GM12872 (cell line): Measurements from ENCODE around the gene TMC1.

Experiments
- TF ChIP-seq, protein P1 (sequence below): IDR thresholded peaks from 3 replicates; pipeline ENCODE4 v1.5.1; 2011; ENCODE audit warnings: low read depth, mild to moderate bottlenecking, low read length, moderate library complexity; ENCODE audit not compliant: insufficient read depth

The TMC1 gene

DNA sequence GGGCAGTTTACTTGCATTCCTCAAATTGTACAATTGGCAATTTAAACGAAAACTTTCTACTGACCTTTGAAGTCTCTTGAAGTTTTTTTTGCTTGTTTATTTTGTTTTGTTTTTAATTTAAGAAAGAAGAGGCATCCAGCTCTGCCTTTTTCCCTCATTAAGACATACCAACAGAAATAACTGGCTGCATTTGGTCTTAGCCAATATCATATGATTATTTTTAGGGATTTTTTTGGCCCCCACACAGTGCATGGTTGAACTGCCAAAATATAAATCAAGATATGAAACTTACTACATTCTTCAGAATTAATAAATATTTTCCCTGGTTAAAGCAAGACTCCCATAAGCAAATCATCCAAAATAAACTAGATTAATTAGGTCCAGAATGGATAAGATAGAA, 352.0 kb downstream of the TMC1 start:
- TF ChIP-seq, protein P1, sequence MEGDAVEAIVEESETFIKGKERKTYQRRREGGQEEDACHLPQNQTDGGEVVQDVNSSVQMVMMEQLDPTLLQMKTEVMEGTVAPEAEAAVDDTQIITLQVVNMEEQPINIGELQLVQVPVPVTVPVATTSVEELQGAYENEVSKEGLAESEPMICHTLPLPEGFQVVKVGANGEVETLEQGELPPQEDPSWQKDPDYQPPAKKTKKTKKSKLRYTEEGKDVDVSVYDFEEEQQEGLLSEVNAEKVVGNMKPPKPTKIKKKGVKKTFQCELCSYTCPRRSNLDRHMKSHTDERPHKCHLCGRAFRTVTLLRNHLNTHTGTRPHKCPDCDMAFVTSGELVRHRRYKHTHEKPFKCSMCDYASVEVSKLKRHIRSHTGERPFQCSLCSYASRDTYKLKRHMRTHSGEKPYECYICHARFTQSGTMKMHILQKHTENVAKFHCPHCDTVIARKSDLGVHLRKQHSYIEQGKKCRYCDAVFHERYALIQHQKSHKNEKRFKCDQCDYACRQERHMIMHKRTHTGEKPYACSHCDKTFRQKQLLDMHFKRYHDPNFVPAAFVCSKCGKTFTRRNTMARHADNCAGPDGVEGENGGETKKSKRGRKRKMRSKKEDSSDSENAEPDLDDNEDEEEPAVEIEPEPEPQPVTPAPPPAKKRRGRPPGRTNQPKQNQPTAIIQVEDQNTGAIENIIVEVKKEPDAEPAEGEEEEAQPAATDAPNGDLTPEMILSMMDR = no peak

DNA sequence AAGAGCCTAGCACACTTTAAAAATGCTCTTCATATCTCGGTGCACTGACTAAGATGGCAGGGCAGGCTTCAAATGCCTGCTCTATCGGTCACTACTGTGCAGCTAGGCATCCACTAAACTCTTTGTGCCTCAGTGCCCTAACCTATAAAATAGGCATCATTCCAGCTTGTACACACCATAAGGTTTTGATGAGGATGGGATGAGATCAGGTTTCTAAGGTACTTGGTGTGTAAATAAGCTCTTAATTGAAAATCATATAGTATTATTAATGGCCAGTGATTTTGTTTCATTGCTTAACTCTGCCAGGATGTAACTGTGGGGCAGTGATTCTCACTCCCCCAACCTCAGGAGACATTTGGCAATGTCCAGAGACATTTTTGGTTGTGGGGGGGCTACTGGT, 352.9 kb downstream of the TMC1 start:
- TF ChIP-seq, protein P1 = no peak

- TF ChIP-seq, protein P1 = no peak
Observed at GRCh38 chr9:72875221-72875620, 353.8 kb downstream of the TMC1 start.

DNA sequence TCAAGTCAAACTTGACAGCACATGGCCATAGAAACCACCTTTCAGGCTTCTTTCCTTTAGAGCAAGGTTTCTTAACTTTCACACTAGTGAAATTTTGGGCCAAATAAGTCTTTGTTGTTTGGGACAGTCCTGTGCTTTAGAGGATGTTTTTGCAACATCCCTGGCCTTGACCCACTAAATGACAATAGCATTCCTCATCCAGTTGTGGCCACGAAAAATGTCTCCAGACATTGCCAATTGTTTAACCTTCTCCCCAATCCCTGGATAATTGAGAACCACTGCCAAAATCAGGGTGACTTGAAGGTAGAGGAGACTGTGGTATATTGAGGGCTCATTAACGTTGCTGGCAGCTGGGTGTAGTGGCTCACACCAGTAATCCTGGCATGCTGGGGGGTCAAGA, 359.4 kb downstream of the TMC1 start:
- TF ChIP-seq, protein P1 = no peak

DNA sequence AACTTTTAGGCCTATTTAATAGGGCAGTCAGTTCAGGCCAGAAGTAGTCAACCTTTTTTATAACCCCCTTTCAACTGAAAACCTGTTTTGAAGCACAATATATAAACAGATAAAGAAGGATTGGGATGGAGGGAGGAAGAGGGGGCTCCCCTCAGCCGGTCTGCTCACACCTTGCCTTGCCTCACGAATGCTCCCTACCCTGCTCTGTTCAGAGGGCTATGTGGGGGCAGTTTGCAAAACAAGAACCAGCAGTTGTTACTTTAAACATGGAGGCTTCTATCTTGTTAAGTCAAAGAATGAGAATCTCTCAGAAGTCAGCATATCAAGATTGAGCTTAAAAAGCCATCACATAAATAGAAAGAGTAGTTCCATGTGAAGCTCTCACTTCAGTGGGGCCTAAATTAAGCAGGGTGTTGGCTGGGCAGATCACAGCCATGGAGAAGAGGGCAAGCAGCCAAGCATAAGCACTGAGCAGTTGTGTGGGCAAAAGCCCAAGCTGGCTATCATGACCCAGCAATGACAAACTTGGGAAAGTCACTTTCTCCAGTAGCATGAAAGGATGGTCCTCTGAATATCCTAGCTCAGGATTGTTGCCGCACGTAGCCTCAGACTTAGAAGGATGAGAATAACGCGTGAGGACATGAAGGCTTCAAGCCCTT, 360.8 kb downstream of the TMC1 start:
- TF ChIP-seq, protein P1 = no peak

DNA sequence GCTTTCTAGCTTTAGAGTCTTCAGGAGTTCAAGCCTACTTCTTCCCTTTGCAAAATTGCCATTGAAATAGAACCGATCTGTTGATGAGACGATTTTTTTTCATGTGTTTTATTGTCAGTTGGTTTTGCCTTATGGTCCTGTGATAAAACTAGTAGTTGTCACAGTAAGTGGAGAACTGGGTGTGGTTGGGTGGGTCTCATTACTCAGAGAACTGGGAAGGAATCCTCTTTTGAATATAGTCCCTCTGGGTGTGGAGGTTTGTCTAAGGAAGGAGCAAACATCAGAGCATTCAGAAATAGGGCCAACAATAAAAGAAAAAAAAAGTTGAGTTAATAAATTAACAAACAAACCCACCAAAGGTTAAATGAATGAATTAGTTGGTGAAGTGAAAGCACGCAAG, 362.5 kb downstream of the TMC1 start:
- TF ChIP-seq, protein P1 = no peak

DNA sequence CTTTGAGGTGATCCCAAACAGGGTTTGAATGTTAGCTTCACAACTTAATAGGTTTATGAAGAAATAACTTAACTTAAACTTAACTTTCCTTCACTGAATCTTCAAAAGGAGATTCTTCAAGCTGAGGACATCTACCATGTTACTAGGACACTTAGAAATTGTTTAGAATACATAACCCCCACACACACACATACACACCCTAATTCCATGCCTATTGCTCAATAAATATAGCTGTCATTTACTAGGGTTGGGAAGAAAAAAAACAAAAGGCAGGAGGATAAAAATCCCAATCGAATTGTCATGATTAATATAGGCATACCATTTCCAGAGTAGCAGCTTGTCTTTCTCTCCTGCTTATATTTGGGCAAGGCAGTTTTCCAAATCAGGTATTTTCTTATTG, 363.1 kb downstream of the TMC1 start:
- TF ChIP-seq, protein P1 = no peak
